HepG2 (cell line): ENCODE data around the gene PPP1R14D. TPM values are rescaled to one million over a fixed set of nuclear protein-coding genes. Genes with fewer than 3 reads are reported as not detected.

Experiments used
- ARID2 ChIP-seq: sonication (generic); formaldehyde crosslinking; IDR thresholded peaks from 2 replicates; pipeline ENCODE4 v1.8.1; 2022; ENCODE audit warnings: mild to moderate bottlenecking, missing genetic modification reagents, borderline replicate concordance
- ARID3A ChIP-seq: IDR thresholded peaks from 2 replicates; pipeline ENCODE4 v1.6.1; 2012; ENCODE audit warnings: low read depth, low read length, improper control_type of control experiment
- BCL6 ChIP-seq: IDR thresholded peaks from 2 replicates; pipeline ENCODE4 v1.6.1; 2016; ENCODE audit warnings: missing genetic modification reagents, missing compliant biosample characterization
- CBFB ChIP-seq: sonication (generic); formaldehyde crosslinking; IDR thresholded peaks from 2 replicates; pipeline ENCODE4 v1.4.0; 2020; ENCODE audit warnings: missing genetic modification reagents
- CEBPB ChIP-seq: IDR thresholded peaks from 2 replicates; pipeline ENCODE4 v1.6.1; 2011; ENCODE audit warnings: low read depth, low read length, improper control_type of control experiment, borderline replicate concordance
- CREB1 ChIP-seq, 2 experiments: fragments of 450-650 bp in 1 of 2; IDR thresholded peaks; 2 replicates each; pipeline ENCODE4 v1.6.1; 2016 to 2017; ENCODE audit warnings: control low read depth in 1 of 2, mild to moderate bottlenecking in 1 of 2, missing compliant biosample characterization in 1 of 2, missing genetic modification characterization in 1 of 2
- ELF3 ChIP-seq: IDR thresholded peaks from 2 replicates; pipeline ENCODE4 v1.6.1; 2016; ENCODE audit warnings: missing genetic modification reagents, missing compliant biosample characterization
- FOXA1 ChIP-seq, 2 experiments: fragments of 450-650 bp in 1 of 2; sonication (generic) in 1 of 2; formaldehyde crosslinking in 1 of 2; IDR thresholded peaks; 2 replicates each; pipeline versions ENCODE4 v1.4.0 to v1.6.1; 2016 to 2020; ENCODE audit warnings: missing genetic modification reagents in 1 of 2
- HNF4A ChIP-seq: sonication (generic); formaldehyde crosslinking; IDR thresholded peaks from 2 replicates; pipeline ENCODE4 v1.4.0; 2020; ENCODE audit warnings: missing genetic modification reagents
- MYC ChIP-seq: sonication (generic); formaldehyde crosslinking; IDR thresholded peaks from 2 replicates; pipeline ENCODE4 v1.9.0; 2021; ENCODE audit warnings: missing genetic modification reagents, borderline replicate concordance
- THAP11 ChIP-seq: IDR thresholded peaks from 2 replicates; pipeline ENCODE4 v1.6.1; 2016; ENCODE audit warnings: missing biosample characterization, missing genetic modification reagents
- ZKSCAN8 ChIP-seq: IDR thresholded peaks from 2 replicates; pipeline ENCODE4 v1.6.1; 2016; ENCODE audit warnings: borderline replicate concordance, missing genetic modification reagents, missing compliant biosample characterization
- ZMAT3 ChIP-seq: sonication (generic); formaldehyde crosslinking; conservative IDR thresholded peaks from 2 replicates; pipeline ENCODE4 v1.7.0; 2021; ENCODE audit warnings: missing genetic modification reagents
- ZNF12 ChIP-seq: sonication (generic); formaldehyde crosslinking; IDR thresholded peaks from 2 replicates; pipeline ENCODE4 v1.5.0; 2020; ENCODE audit warnings: missing genetic modification reagents
- ZNF3 ChIP-seq: IDR thresholded peaks from 2 replicates; pipeline ENCODE4 v1.7.0; 2017; ENCODE audit warnings: inconsistent platforms
- polyA plus RNA-seq, 8 experiments: library from polyadenylated mRNA; depleted of rRNA in 3 of 8; stranded (reverse) in 7 of 8; unstranded in 1 of 8; fragments of >200 nt; fragmentation: Illumina TruSeq in 4 of 8; extraction: Trizol in 4 of 8; gene quantifications; 2 replicates each; pipeline versions ENCODE4 v1.2.1 to v1.2.3, GENCODE V29; 2011 to 2016; ENCODE audit warnings: low read depth in 4 of 8, missing spikeins in 1 of 8, mixed read lengths in 1 of 8; ENCODE audit not compliant: insufficient read depth in 1 of 8
- total RNA-seq, 5 experiments: library from RNA; depleted of rRNA; stranded (reverse); fragments of >200 nt; fragmentation: Illumina TruSeq; extraction: Trizol; gene quantifications; 2 replicates each; pipeline ENCODE4 v1.2.3, GENCODE V29; 2016; ENCODE audit warnings: low read depth in 1 of 5
- TF ChIP-seq, protein P1 (sequence below): sonication (generic); formaldehyde crosslinking; IDR thresholded peaks from 2 replicates; pipeline ENCODE4 v1.8.0; 2022; ENCODE audit warnings: mild to moderate bottlenecking, missing genetic modification reagents
- TF ChIP-seq, protein P2 (sequence below): sonication (generic); formaldehyde crosslinking; IDR thresholded peaks from 2 replicates; pipeline ENCODE4 v1.4.0; 2020; ENCODE audit warnings: missing genetic modification reagents

Gene PPP1R14D
- total and polyA plus RNA-seq, 2 of the 13 experiments (the other 11 are each of a cell fraction or from before 2014, with no cell fraction given), result 0.53 to 0.55 TPM

- TF ChIP-seq, protein P1, sequence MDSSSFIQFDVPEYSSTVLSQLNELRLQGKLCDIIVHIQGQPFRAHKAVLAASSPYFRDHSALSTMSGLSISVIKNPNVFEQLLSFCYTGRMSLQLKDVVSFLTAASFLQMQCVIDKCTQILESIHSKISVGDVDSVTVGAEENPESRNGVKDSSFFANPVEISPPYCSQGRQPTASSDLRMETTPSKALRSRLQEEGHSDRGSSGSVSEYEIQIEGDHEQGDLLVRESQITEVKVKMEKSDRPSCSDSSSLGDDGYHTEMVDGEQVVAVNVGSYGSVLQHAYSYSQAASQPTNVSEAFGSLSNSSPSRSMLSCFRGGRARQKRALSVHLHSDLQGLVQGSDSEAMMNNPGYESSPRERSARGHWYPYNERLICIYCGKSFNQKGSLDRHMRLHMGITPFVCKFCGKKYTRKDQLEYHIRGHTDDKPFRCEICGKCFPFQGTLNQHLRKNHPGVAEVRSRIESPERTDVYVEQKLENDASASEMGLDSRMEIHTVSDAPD (CRISPR knock-in tag), result 0 out of 2 replicates have a peak, but pooled peaks have one; percentile 51
- TF ChIP-seq ZKSCAN8 (CRISPR knock-in tag) (peak; percentile 37; the same call in 1 of the 2 replicates), ZNF12 (peak; percentile 48; the same call in 1 of the 2 replicates), ARID3A (peak; percentile 68; the same call in 1 of the 2 replicates), MYC (no peak), ZNF3 (CRISPR knock-in tag) (no peak), CEBPB (peak; percentile 93), BCL6 (CRISPR knock-in tag) (peak; percentile 71), FOXA1 (IDR thresholded peaks at IDR 0.05) (0 out of 2 replicates have a peak, but pooled peaks have one; percentile 59), FOXA1 (CRISPR knock-in tag; IDR thresholded peaks at IDR 0.05) (peak; percentile 98), ZMAT3 (CRISPR knock-in tag) (no peak), THAP11 (CRISPR knock-in tag) (peak; percentile 80), CREB1 (IDR thresholded peaks at IDR 0.05) (no peak), CREB1 (CRISPR knock-in tag; IDR thresholded peaks at IDR 0.05) (peak; percentile 33; the same call in 1 of the 2 replicates), CBFB (CRISPR knock-in tag) (peak; percentile 78; the same call in 1 of the 2 replicates), ELF3 (CRISPR knock-in tag) (peak; percentile 41; the same call in 1 of the 2 replicates), ARID2 (CRISPR knock-in tag) (peak; percentile 42; the same call in 1 of the 2 replicates), HNF4A (CRISPR knock-in tag) (0 out of 2 replicates have a peak, but pooled peaks have one; percentile 24)
- TF ChIP-seq, protein P2, sequence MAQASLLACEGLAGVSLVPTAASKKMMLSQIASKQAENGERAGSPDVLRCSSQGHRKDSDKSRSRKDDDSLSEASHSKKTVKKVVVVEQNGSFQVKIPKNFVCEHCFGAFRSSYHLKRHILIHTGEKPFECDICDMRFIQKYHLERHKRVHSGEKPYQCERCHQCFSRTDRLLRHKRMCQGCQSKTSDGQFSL (CRISPR knock-in tag), result no peak
These were observed 4.8 kb downstream of the PPP1R14D start (continued) for GRCh38 chr15:40823572-40824343.
